Loucy (cell line): Measurements from ENCODE around the gene UVRAG.

ENCODE experiments used
- H2AFZ ChIP-seq: fragments of 200-600 bp; sonication (generic); 2 replicates; pipeline ENCODE4 v1.6.0; 2016; ENCODE audit warnings: antibody characterized with exemption, mild to moderate bottlenecking, low read length, moderate library complexity
- H3F3A ChIP-seq: fragments of 200-600 bp; 2 replicates; pipeline ENCODE4 v1.6.0; 2016; ENCODE audit warnings: antibody characterized with exemption, low read depth, mild to moderate bottlenecking
- H3K27me3 ChIP-seq: fragments of 200-600 bp; sonication (generic); 2 replicates; pipeline ENCODE4 v1.6.1; 2014; ENCODE audit warnings: low read length, mild to moderate bottlenecking; ENCODE audit not compliant: insufficient read depth, poor library complexity, severe bottlenecking
- H3K36me3 ChIP-seq: fragments of 200-600 bp; sonication (generic); 2 replicates; pipeline ENCODE4 v1.6.1; 2016; ENCODE audit warnings: low read length; ENCODE audit not compliant: insufficient read depth
- H3K4me1 ChIP-seq: fragments of 200-600 bp; sonication (generic); 2 replicates; pipeline ENCODE4 v1.5.1; 2014; ENCODE audit warnings: low read length, mild to moderate bottlenecking; ENCODE audit not compliant: insufficient read depth, poor library complexity, severe bottlenecking
- H3K4me2 ChIP-seq: fragments of 200-600 bp; sonication (generic); 2 replicates; pipeline ENCODE4 v1.6.0; 2014; ENCODE audit warnings: antibody characterized with exemption, low read length, low read depth, mild to moderate bottlenecking; ENCODE audit not compliant: poor library complexity, severe bottlenecking
- H3K4me3 ChIP-seq: fragments of 200-600 bp; sonication (generic); 2 replicates; pipeline ENCODE4 v1.5.1; 2014; ENCODE audit warnings: low read length, mild to moderate bottlenecking, mixed read lengths; ENCODE audit not compliant: poor library complexity, severe bottlenecking
- H3K79me2 ChIP-seq: fragments of 200-600 bp; sonication (generic); 2 replicates; pipeline ENCODE4 v1.6.1; 2014; ENCODE audit warnings: low read length; ENCODE audit not compliant: insufficient read depth
- H3K9ac ChIP-seq: fragments of 200-600 bp; sonication (generic); 2 replicates; pipeline ENCODE4 v1.6.0; 2014; ENCODE audit warnings: mild to moderate bottlenecking, low read depth, low read length, moderate library complexity; ENCODE audit not compliant: poor library complexity, severe bottlenecking
- H3K9me2 ChIP-seq: fragments of 200-600 bp; sonication (generic); replicated peaks from 2 replicates; pipeline ENCODE4 v1.6.1; 2016; ENCODE audit warnings: low read depth, low read length, mixed read lengths
- H3K9me3 ChIP-seq: fragments of 200-600 bp; sonication (generic); 2 replicates; pipeline ENCODE4 v1.6.1; 2014; ENCODE audit warnings: mild to moderate bottlenecking, antibody characterized with exemption, low read length, low read depth; ENCODE audit not compliant: insufficient read depth
- H4K20me1 ChIP-seq: fragments of 200-600 bp; sonication (generic); 2 replicates; pipeline ENCODE4 v1.6.0; 2014; ENCODE audit warnings: antibody characterized with exemption, low read length, mild to moderate bottlenecking; ENCODE audit not compliant: insufficient read depth, poor library complexity, severe bottlenecking
- EZH2phosphoT487 ChIP-seq: fragments of 200-600 bp; IDR thresholded peaks from 2 replicates; pipeline ENCODE4 v1.6.1; 2018; ENCODE audit warnings: antibody characterized with exemption, mild to moderate bottlenecking, moderate library complexity, borderline replicate concordance
- TF ChIP-seq, protein P1 (sequence below): fragments of 200-600 bp; sonication (generic); conservative IDR thresholded peaks from 2 replicates; pipeline ENCODE4 v1.5.1; 2014; ENCODE audit warnings: mild to moderate bottlenecking, antibody characterized with exemption, low read length

Gene UVRAG

DNA sequence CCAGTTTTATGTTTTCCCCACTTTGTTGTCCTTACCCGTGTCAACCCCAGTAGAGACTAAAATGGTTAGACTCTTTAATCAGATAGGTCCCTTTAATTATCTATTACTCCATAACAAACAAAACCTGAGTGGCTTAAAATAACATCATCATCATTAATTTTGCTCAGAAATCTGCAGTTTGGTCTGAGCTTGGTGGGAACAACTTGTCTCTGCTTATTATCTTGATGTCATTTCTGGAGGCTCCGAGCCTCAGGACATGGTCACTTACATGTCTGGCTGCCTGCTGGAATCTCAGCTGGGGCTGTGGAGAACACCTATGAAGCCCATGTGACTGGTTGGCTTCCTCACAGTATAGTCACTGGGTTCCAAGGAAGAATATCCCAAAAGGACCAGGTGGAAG, 26.7 kb downstream of the UVRAG start:
- H3K4me2 ChIP-seq, result no peak overlapping the region
- H3K9ac ChIP-seq, result no peak overlapping the region
- H3K4me1 ChIP-seq, result no peaks in the 10 kb centered on the region
- no peak for TF ChIP-seq EZH2phosphoT487
- TF ChIP-seq, protein P1, sequence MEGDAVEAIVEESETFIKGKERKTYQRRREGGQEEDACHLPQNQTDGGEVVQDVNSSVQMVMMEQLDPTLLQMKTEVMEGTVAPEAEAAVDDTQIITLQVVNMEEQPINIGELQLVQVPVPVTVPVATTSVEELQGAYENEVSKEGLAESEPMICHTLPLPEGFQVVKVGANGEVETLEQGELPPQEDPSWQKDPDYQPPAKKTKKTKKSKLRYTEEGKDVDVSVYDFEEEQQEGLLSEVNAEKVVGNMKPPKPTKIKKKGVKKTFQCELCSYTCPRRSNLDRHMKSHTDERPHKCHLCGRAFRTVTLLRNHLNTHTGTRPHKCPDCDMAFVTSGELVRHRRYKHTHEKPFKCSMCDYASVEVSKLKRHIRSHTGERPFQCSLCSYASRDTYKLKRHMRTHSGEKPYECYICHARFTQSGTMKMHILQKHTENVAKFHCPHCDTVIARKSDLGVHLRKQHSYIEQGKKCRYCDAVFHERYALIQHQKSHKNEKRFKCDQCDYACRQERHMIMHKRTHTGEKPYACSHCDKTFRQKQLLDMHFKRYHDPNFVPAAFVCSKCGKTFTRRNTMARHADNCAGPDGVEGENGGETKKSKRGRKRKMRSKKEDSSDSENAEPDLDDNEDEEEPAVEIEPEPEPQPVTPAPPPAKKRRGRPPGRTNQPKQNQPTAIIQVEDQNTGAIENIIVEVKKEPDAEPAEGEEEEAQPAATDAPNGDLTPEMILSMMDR, result no peak
- no peaks in the 10 kb centered on the region for H4K20me1 ChIP-seq
- no peak overlapping the region for H2AFZ ChIP-seq
- H3K27me3 ChIP-seq, result no peaks in the 10 kb centered on the region
- no peaks in the 10 kb centered on the region for H3F3A ChIP-seq
- peaks cover 6% of the 10 kb centered on the region; the same call in 1 of the 2 replicates for H3K36me3 ChIP-seq
- no peaks in the 10 kb centered on the region for H3K9me2 ChIP-seq
- no peaks in the 10 kb centered on the region for H3K9me3 ChIP-seq
- peaks cover 48% of the 10 kb centered on the region for H3K79me2 ChIP-seq
- H3K4me3 ChIP-seq, result no peak overlapping the region

DNA sequence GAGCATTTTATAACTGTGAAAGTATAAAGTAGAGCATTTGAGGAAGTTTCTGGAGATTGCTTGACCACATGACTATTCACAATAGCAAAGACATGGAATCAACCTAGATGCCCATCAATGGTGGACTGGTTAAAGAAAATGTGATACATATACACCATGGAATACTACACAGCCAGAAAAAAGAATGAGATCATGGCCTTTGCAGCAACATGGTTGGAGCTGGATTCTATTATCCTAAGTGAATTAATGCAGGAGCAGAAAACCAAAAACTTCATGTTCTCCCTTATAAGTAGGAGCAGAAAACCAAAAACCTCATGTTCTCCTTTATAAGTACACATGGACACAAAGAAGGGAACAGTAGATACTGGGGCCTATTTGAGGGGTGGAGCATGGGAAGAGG, 30.3 kb downstream of the UVRAG start:
- Histone ChIP-seq H3K27me3 (no peaks in the 10 kb centered on the region), H3K9ac (no peak overlapping the region), H4K20me1 (no peaks in the 10 kb centered on the region), H3F3A (no peaks in the 10 kb centered on the region), H3K4me2 (no peak overlapping the region), H3K79me2 (peaks cover 53% of the 10 kb centered on the region), H3K9me3 (no peaks in the 10 kb centered on the region), H3K4me1 (no peaks in the 10 kb centered on the region), H2AFZ (no peak overlapping the region), H3K4me3 (no peak overlapping the region), H3K36me3 (no peaks in the 10 kb centered on the region), H3K9me2 (no peaks in the 10 kb centered on the region)
- TF ChIP-seq, protein P1, result no peak
- TF ChIP-seq EZH2phosphoT487, result no peak

DNA sequence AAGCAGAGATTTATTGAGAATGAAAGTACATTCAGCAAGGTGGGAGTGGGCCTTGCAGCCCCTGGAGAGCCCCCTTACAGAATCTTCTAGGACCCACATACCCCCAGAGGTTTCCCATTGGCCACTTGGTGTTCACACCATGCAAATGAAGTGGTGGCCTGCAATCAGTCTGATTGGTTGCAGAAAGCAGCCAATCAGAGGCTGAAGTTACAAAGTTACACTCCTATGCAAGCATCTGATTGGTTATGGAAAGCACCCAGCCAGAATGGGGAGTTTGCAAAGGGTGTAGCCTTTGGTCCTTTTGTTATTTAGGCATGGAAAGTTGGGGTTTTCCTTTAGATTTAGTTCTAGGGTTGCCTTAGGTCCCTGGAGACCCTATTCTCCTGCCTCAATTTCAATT, 34.9 kb downstream of the UVRAG start:
- TF ChIP-seq, protein P1, result no peak
- no peak for TF ChIP-seq EZH2phosphoT487

More for the DNA sequence above, 34.9 kb downstream of the UVRAG start:
- no peaks in the 10 kb centered on the region for H3K9me2 ChIP-seq
- no peak overlapping the region for H2AFZ ChIP-seq
- peaks cover 28% of the 10 kb centered on the region for H3K79me2 ChIP-seq
- no peak overlapping the region for H3K4me2 ChIP-seq
- H3K9me3 ChIP-seq, result no peaks in the 10 kb centered on the region
- no peak overlapping the region for H3K4me3 ChIP-seq
- peaks cover 3% of the 10 kb centered on the region for H3K4me1 ChIP-seq
- H3K9ac ChIP-seq, result no peak overlapping the region
- H4K20me1 ChIP-seq, result peaks cover 9% of the 10 kb centered on the region
- peaks cover 9% of the 10 kb centered on the region; the same call in 1 of the 2 replicates for H3K36me3 ChIP-seq
- no peaks in the 10 kb centered on the region for H3F3A ChIP-seq
- H3K27me3 ChIP-seq, result no peaks in the 10 kb centered on the region
